Measurements from ENCODE around the gene ADAT3. TPM values are rescaled to one million over a fixed set of nuclear protein-coding genes. Genes with fewer than 3 reads are reported as not detected.
A peak's percentile ranks its signal among the peaks of the same experiment; 100 is the strongest.
"Not testable (repeated sequence)": the region's sequence is repeated elsewhere in the genome, so short reads cannot be mapped to it uniquely, and the experiment has no call there.

Gene ADAT3
- polyA plus RNA-seq, 1 of the 3 experiments (the other 2 are of a cell fraction), result 2.8 TPM

- peak within 1 kb of the TSS; percentile 84 for H3K9ac ChIP-seq
- ChIA-PET CTCF (interaction anchor here (0.6 to 1.3 kb wide), 5 partner anchors 10 to 60 kb away, joined by 3 to 6 read pairs (median 3); no protein-coding TSS in a partner anchor), POLR2A (interaction anchor here (0.6 to 1.9 kb wide), 3 partner anchors 9 to 166 kb away, joined by 3 to 7 read pairs (median 3); no protein-coding TSS in a partner anchor)
- H3K9me3 ChIP-seq; H3K9me2 ChIP-seq; H3K27me3 ChIP-seq (ENCODE audit: insufficient read depth); H3K36me3 ChIP-seq (replicated peaks in 1 of 2; ENCODE audit: control insufficient read depth in 1 of 2, insufficient read depth in 2 of 2, low read length in 1 of 2); H3F3A ChIP-seq (replicated peaks; ENCODE audit: insufficient read depth): not testable (repeated sequence)
- H3K79me2 ChIP-seq (ENCODE audit: insufficient read depth), result peaks cover 40% of the 10 kb centered on the region
- TF ChIP-seq TAF1 (IDR thresholded peaks at IDR 0.05; ENCODE audit: borderline replicate concordance, low read depth, low read length), result peak; percentile 32; the same call in 1 of the 2 replicates
- TF ChIP-seq GABPA (IDR thresholded peaks at IDR 0.05; ENCODE audit: low read depth), result peak; percentile 85
- TF ChIP-seq SIN3A (IDR thresholded peaks at IDR 0.05; ENCODE audit: borderline replicate concordance, low read depth, low read length), result peak; percentile 47; the same call in 1 of the 2 replicates
- peak; percentile 44; the same call in 1 of the 2 replicates for TF ChIP-seq ELF1 (IDR thresholded peaks at IDR 0.05)
- TF ChIP-seq MXI1 (IDR thresholded peaks at IDR 0.05; ENCODE audit: low read depth, low read length), result peak; percentile 21; the same call in 1 of the 2 replicates
- TF ChIP-seq POLR2AphosphoS5 (IDR thresholded peaks at IDR 0.05; ENCODE audit: low read depth, low read length), result 0 out of 2 replicates have a peak, but pooled peaks have one; percentile 36
- TF ChIP-seq MAX (IDR thresholded peaks at IDR 0.05; ENCODE audit: low read depth), result 0 out of 2 replicates have a peak, but pooled peaks have one; percentile 36
- peaks cover 6 to 23% of the 10 kb centered on the region in 2 experiments; a peak in 1 of 4 replicates for H3K4me1 ChIP-seq (ENCODE audit: control insufficient read depth in 1 of 2, insufficient read depth in 2 of 2, low read depth in 1 of 2, low read length in 1 of 2)
- H3K4me2 ChIP-seq, result peak within 1 kb of the TSS; percentile 100
- 50% methylated on average over 18 of the region's 46 CpGs for WGBS (ENCODE audit: low lambda C conversion rate)
- peaks cover 34% of the 10 kb centered on the region for H4K20me1 ChIP-seq (ENCODE audit: insufficient read depth)
- peak within 1 kb of the TSS; percentile 41 to 62; a peak in 3 of 4 replicates for H3K27ac ChIP-seq (ENCODE audit: low read depth in 2 of 2, low read length in 1 of 2)
- peak within 1 kb of the TSS; percentile 51; the same call in 1 of the 2 replicates for H2AFZ ChIP-seq (ENCODE audit: low read depth)
- peak; percentile 98 for DNase-seq
- peak within 1 kb of the TSS; percentile 86 to 93 for H3K4me3 ChIP-seq (ENCODE audit: low read depth in 2 of 2, low read length in 1 of 2)
Measured at GRCh38 chr19:1885398-1886119, 19.6 kb upstream of the ADAT3 start, which contains the start of gene ABHD17A. Gene ABHD17A (minus strand): TSS chr19:1885496. CDS start chr19:1881566, 3,930 bp downstream.

- H3K9me2 ChIP-seq; H3K9ac ChIP-seq; H3F3A ChIP-seq (replicated peaks; ENCODE audit: insufficient read depth); H3K27ac ChIP-seq (ENCODE audit: low read depth in 2 of 2, low read length in 1 of 2); H2AFZ ChIP-seq (ENCODE audit: low read depth); H3K4me2 ChIP-seq; H3K36me3 ChIP-seq (replicated peaks in 1 of 2; ENCODE audit: control insufficient read depth in 1 of 2, insufficient read depth in 2 of 2, low read length in 1 of 2); DNase-seq; H3K9me3 ChIP-seq; H3K27me3 ChIP-seq (ENCODE audit: insufficient read depth); H3K4me3 ChIP-seq (ENCODE audit: low read depth in 2 of 2, low read length in 1 of 2): not testable (repeated sequence)
- Histone ChIP-seq H3K79me2 (ENCODE audit: insufficient read depth) (peaks cover 35% of the 10 kb centered on the region), H3K4me1 (ENCODE audit: control insufficient read depth in 1 of 2, insufficient read depth in 2 of 2, low read depth in 1 of 2, low read length in 1 of 2) (peaks cover 6 to 23% of the 10 kb centered on the region in 2 experiments; a peak in 1 of 4 replicates), H4K20me1 (ENCODE audit: insufficient read depth) (peaks cover 32% of the 10 kb centered on the region)
- ChIA-PET POLR2A (interaction anchor here (0.7 kb wide), 1 partner anchor 642 kb away, joined by 3 read pairs; no protein-coding TSS in a partner anchor), CTCF (interaction anchor here (3.5 kb wide), 1 partner anchor 12 kb away, joined by 11 read pairs; no protein-coding TSS in a partner anchor)
- 93% methylated on average over 15 of the region's 15 CpGs for WGBS (ENCODE audit: low lambda C conversion rate)
Measured at GRCh38 chr19:1886360-1886759, 18.8 kb upstream of the ADAT3 start.

GRCh38 chr19:1888385-1888784 lies 16.8 kb upstream of the ADAT3 start:
- ChIA-PET POLR2A (no interaction called here), CTCF (interaction anchor here (1.2 to 3.5 kb wide), 2 partner anchors 10 to 15 kb away, joined by 3 to 11 read pairs; no protein-coding TSS in a partner anchor)
- Histone ChIP-seq H3K4me1 (ENCODE audit: control insufficient read depth in 1 of 2, insufficient read depth in 2 of 2, low read depth in 1 of 2, low read length in 1 of 2) (peaks cover 6 to 12% of the 10 kb centered on the region in 2 experiments; a peak in 1 of 4 replicates), H3K9me2 (no peaks in the 10 kb centered on the region), H2AFZ (ENCODE audit: low read depth) (no peak overlapping the region), H3K4me2 (no peak overlapping the region), H3F3A (replicated peaks; ENCODE audit: insufficient read depth) (no peaks in the 10 kb centered on the region), H3K4me3 (ENCODE audit: low read depth in 2 of 2, low read length in 1 of 2) (no peak overlapping the region), H3K9me3 (no peaks in the 10 kb centered on the region), H3K27me3 (ENCODE audit: insufficient read depth) (no peaks in the 10 kb centered on the region), H4K20me1 (ENCODE audit: insufficient read depth) (peaks cover 14% of the 10 kb centered on the region), H3K27ac (ENCODE audit: low read depth in 2 of 2, low read length in 1 of 2) (no peak overlapping the region), H3K9ac (no peak overlapping the region), H3K36me3 (replicated peaks in 1 of 2; ENCODE audit: control insufficient read depth in 1 of 2, insufficient read depth in 2 of 2, low read length in 1 of 2) (no peaks in the 10 kb centered on the region), H3K79me2 (ENCODE audit: insufficient read depth) (peaks cover 16% of the 10 kb centered on the region)
- no peak for DNase-seq
- WGBS (ENCODE audit: low lambda C conversion rate), result 72% methylated on average over 1 of the region's 5 CpGs
- TF ChIP-seq YY1 (IDR thresholded peaks at IDR 0.05; ENCODE audit: low read depth), result no peak
- TF ChIP-seq REST (IDR thresholded peaks at IDR 0.05; ENCODE audit: low read depth, low read length), result no peak
- no peak for TF ChIP-seq ELF1 (IDR thresholded peaks at IDR 0.05)
- TF ChIP-seq RCOR1 (IDR thresholded peaks at IDR 0.05; ENCODE audit: low read length), result no peak
- TF ChIP-seq SIN3A (IDR thresholded peaks at IDR 0.05; ENCODE audit: borderline replicate concordance, low read depth, low read length), result no peak
- no peak for TF ChIP-seq GATA2 (CRISPR knock-in tag; IDR thresholded peaks at IDR 0.05)
- no peak for TF ChIP-seq EZH2phosphoT487 (IDR thresholded peaks at IDR 0.05; ENCODE audit: borderline replicate concordance, low read depth)
- no peak for TF ChIP-seq EP300 (IDR thresholded peaks at IDR 0.05; ENCODE audit: borderline replicate concordance in 1 of 2, low read depth in 1 of 2, low read length in 1 of 2)
- TF ChIP-seq USF2 (IDR thresholded peaks at IDR 0.05; ENCODE audit: borderline replicate concordance, low read depth, low read length), result no peak
- no peak for TF ChIP-seq NFIC (IDR thresholded peaks at IDR 0.05; ENCODE audit: borderline replicate concordance)
